ENCODE results near the gene KDSR.

GRCh38 chr18:63291278-63291677, 75.7 kb downstream of the KDSR start:
- TF ChIP-seq POLR2A (IDR thresholded peaks at IDR 0.05) (no peak), CTCF (IDR thresholded peaks at IDR 0.05 in 8 of 11, conservative IDR thresholded peaks at IDR 0.05 in 3 of 11) (no peak)
